ENCODE results near the gene ONECUT2. TPM values are rescaled to one million over a fixed set of nuclear protein-coding genes. Genes with fewer than 3 reads are reported as not detected.

Gene ONECUT2
- total and polyA plus RNA-seq, 9 of the 15 experiments (the other 6 are each of a cell fraction or from before 2014, with no cell fraction given) = 0.27 to 2.5 (median 0.83) TPM

DNA sequence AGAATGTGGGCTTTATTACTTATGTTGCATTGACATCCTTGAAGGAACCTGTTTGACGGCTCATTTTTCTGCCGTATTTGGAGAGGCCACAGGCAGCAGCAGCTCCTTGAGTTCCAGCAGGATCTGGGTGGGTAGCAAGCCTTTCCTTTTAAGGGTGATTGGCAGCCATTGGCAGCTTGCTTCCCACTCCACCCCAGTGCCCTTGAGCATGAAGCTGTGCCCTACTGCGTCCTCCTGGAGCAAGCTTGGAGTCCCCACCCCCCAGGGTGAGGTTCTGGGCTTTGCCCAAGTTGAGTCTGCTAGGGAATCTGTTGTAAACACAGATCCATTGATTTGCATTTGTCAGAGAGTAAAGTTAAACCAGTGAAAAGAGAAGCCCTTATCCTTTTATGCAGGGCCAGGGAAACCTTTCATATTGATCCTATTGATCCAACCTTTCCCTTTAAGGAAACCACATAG lies 9.2 kb downstream of the ONECUT2 start:
- FAIRE-seq = no peak
- Histone ChIP-seq H3K79me2 (ENCODE audit: control insufficient read depth, insufficient read depth, low read length) (no peaks in the 10 kb centered on the region), H4K20me1 (replicated peaks; ENCODE audit: control insufficient read depth, insufficient read depth, low read length) (peaks cover 10% of the 10 kb centered on the region; the same call in 1 of the 2 replicates), H3K36me3 (ENCODE audit: control insufficient read depth, insufficient read depth, low read length) (no peaks in the 10 kb centered on the region), H3K4me3 (no peak overlapping the region), H2AFZ (ENCODE audit: low read depth, low read length) (no peak overlapping the region), H3K9ac (ENCODE audit: insufficient read depth in 1 of 2, low read depth in 2 of 2, low read length in 2 of 2) (no peak overlapping the region), H3K9me1 (ENCODE audit: control insufficient read depth, insufficient read depth, low read length) (no peaks in the 10 kb centered on the region), H3K27ac (ENCODE audit: extremely low read depth, low read depth, low read length) (no peak overlapping the region), H3K4me2 (ENCODE audit: insufficient read depth, low read length) (no peak overlapping the region), H3K4me1 (replicated peaks in 1 of 2; ENCODE audit: control insufficient read depth in 2 of 2, insufficient read depth in 2 of 2, low read length in 2 of 2) (peaks cover 3 to 4% of the 10 kb centered on the region in 2 experiments; a peak in 3 of 5 replicates), H3K9me3 (replicated peaks; ENCODE audit: control insufficient read depth, insufficient read depth, low read depth, low read length) (no peaks in the 10 kb centered on the region), H3K27me3 (ENCODE audit: control insufficient read depth in 2 of 2, insufficient read depth in 2 of 2, low read length in 2 of 2) (no peaks in the 10 kb centered on the region)
- POLR2A ChIA-PET = interaction anchor here (1.7 kb wide), 1 partner anchor 9 kb away, joined by 6 read pairs; the partner anchor contains the start of gene ONECUT2
- WGBS (ENCODE audit: insufficient coverage, low coverage, missing lambda C conversion rate) = 36% methylated on average over 3 of the region's 3 CpGs
- in situ Hi-C loops (cut with MboI) = no loop called here
- no TSS peak for BruUV-seq (replicated peaks)
- intact Hi-C loops (cut with micrococcal nuclease) = loop anchor here (10.0 kb wide), 1 partner anchor 580 kb away; no protein-coding TSS in a partner anchor
- CTCF ChIA-PET (ENCODE audit: low intra/inter-chr PET ratio) = no interaction called here
- DNase-seq (ENCODE audit: extremely low read depth in 1 of 4, low spot score in 3 of 4) = no peak
- ATAC-seq = no peak
- TF ChIP-seq NRF1 (conservative IDR thresholded peaks at IDR 0.05 in 1 of 2, IDR thresholded peaks at IDR 0.05 in 1 of 2) (no peak), TAL1 (IDR thresholded peaks at IDR 0.05) (no peak), TCF7 (IDR thresholded peaks at IDR 0.05; ENCODE audit: borderline replicate concordance) (no peak), HNRNPLL (IDR thresholded peaks at IDR 0.05; ENCODE audit: low read depth, low read length, poor library complexity, severe bottlenecking) (no peak), NONO (IDR thresholded peaks at IDR 0.05; ENCODE audit: low read depth in 2 of 2, low read length in 1 of 2) (no peak), ZBTB17 (CRISPR knock-in tag; IDR thresholded peaks at IDR 0.05) (no peak), RFX5 (IDR thresholded peaks at IDR 0.05; ENCODE audit: low read depth, low read length) (no peak), MCM7 (IDR thresholded peaks at IDR 0.05) (no peak), CHCHD3 (CRISPR knock-in tag; IDR thresholded peaks at IDR 0.05) (no peak)
- TF ChIP-seq, protein P1, sequence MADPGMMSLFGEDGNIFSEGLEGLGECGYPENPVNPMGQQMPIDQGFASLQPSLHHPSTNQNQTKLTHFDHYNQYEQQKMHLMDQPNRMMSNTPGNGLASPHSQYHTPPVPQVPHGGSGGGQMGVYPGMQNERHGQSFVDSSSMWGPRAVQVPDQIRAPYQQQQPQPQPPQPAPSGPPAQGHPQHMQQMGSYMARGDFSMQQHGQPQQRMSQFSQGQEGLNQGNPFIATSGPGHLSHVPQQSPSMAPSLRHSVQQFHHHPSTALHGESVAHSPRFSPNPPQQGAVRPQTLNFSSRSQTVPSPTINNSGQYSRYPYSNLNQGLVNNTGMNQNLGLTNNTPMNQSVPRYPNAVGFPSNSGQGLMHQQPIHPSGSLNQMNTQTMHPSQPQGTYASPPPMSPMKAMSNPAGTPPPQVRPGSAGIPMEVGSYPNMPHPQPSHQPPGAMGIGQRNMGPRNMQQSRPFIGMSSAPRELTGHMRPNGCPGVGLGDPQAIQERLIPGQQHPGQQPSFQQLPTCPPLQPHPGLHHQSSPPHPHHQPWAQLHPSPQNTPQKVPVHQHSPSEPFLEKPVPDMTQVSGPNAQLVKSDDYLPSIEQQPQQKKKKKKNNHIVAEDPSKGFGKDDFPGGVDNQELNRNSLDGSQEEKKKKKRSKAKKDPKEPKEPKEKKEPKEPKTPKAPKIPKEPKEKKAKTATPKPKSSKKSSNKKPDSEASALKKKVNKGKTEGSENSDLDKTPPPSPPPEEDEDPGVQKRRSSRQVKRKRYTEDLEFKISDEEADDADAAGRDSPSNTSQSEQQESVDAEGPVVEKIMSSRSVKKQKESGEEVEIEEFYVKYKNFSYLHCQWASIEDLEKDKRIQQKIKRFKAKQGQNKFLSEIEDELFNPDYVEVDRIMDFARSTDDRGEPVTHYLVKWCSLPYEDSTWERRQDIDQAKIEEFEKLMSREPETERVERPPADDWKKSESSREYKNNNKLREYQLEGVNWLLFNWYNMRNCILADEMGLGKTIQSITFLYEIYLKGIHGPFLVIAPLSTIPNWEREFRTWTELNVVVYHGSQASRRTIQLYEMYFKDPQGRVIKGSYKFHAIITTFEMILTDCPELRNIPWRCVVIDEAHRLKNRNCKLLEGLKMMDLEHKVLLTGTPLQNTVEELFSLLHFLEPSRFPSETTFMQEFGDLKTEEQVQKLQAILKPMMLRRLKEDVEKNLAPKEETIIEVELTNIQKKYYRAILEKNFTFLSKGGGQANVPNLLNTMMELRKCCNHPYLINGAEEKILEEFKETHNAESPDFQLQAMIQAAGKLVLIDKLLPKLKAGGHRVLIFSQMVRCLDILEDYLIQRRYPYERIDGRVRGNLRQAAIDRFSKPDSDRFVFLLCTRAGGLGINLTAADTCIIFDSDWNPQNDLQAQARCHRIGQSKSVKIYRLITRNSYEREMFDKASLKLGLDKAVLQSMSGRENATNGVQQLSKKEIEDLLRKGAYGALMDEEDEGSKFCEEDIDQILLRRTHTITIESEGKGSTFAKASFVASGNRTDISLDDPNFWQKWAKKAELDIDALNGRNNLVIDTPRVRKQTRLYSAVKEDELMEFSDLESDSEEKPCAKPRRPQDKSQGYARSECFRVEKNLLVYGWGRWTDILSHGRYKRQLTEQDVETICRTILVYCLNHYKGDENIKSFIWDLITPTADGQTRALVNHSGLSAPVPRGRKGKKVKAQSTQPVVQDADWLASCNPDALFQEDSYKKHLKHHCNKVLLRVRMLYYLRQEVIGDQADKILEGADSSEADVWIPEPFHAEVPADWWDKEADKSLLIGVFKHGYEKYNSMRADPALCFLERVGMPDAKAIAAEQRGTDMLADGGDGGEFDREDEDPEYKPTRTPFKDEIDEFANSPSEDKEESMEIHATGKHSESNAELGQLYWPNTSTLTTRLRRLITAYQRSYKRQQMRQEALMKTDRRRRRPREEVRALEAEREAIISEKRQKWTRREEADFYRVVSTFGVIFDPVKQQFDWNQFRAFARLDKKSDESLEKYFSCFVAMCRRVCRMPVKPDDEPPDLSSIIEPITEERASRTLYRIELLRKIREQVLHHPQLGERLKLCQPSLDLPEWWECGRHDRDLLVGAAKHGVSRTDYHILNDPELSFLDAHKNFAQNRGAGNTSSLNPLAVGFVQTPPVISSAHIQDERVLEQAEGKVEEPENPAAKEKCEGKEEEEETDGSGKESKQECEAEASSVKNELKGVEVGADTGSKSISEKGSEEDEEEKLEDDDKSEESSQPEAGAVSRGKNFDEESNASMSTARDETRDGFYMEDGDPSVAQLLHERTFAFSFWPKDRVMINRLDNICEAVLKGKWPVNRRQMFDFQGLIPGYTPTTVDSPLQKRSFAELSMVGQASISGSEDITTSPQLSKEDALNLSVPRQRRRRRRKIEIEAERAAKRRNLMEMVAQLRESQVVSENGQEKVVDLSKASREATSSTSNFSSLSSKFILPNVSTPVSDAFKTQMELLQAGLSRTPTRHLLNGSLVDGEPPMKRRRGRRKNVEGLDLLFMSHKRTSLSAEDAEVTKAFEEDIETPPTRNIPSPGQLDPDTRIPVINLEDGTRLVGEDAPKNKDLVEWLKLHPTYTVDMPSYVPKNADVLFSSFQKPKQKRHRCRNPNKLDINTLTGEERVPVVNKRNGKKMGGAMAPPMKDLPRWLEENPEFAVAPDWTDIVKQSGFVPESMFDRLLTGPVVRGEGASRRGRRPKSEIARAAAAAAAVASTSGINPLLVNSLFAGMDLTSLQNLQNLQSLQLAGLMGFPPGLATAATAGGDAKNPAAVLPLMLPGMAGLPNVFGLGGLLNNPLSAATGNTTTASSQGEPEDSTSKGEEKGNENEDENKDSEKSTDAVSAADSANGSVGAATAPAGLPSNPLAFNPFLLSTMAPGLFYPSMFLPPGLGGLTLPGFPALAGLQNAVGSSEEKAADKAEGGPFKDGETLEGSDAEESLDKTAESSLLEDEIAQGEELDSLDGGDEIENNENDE (IDR thresholded peaks at IDR 0.05; ENCODE audit: low read depth, low read length) = no peak
